HK-2 (cell line): ENCODE results near the gene CSNK1G1.
"Not testable (repeated sequence)": the region's sequence is repeated elsewhere in the genome, so short reads cannot be mapped to it uniquely, and the experiment has no call there.

Experiments
- DNase-seq: peaks from one replicate; pipeline ENCODE4 v3.0.0-alpha.2; 2018; ENCODE audit not compliant: unreplicated experiment

Gene CSNK1G1

DNA sequence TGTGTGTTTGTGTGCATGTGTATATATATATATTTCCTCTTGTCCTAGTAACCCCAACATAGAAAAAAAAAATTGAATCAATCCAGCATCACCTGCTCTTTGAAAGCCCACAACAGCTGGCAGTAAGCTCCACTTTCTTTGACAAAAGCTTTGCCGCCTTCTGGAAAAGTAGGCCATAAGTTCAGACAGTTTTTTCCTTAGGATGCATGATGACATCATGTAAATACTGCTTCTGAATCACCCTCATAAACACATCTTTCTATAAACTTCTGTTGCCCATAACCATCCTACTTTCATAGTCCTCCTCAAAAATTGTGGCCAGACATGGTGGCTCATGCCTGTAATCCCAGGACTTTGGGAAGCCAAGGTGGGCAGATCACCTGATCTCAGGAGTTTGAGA lies 67.4 kb downstream of the CSNK1G1 start:
- no peak for DNase-seq

DNA sequence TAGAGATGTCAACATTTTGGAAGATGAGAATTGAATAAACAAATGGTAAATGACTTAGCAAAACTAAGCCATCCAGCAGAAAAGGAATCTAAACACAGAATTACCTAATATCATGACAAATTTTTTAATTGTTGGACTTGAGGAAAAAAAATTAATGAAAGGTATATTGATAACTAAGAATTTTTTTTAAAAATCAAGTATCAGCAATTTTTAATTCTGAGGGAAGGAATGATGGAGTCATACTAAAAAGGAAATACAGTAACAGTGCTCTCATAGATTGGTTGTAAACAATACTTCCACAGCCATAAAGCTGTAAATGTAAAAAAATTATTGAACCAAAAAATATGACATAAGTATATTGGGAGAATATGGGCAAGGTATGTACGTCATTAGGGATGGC lies 68.0 kb downstream of the CSNK1G1 start:
- no peak for DNase-seq

DNA sequence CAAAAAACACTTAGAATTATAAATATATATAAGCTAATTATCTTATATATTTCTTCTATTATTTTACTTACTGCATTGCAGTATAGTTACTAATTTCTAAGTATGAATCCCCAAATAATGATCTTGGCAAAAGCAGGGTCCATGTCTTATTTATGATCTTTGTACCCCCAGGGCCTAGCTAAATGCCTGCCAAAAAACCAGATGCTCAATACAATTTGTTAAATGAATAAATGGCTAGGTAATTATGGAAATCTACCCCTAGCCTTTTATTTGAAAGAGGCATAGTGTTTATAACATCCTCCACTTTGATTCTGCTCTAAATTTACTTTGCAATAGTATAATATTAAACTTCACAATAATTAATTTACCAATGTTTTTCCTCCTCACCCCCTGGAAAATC lies 69.5 kb downstream of the CSNK1G1 start:
- DNase-seq = no peak

DNA sequence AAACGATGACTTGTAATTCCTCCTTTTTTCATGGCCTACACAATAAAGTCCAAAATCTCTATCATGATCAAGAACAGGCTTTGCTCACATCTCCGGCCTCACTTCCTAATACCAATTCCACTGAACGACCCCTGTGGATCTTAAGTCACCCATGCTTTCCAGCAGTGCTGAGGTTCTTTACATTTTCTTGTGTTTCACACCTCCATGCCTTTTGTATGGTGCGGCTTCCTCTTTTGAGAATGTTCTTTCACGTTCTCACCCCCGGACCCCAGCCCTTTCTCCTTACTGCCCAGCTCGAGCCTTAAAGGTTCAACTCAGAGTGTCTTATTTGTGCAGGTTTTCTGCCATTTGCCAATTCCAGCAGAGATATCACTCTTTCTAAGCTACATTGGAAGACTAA lies 70.1 kb downstream of the CSNK1G1 start:
- no peak for DNase-seq

DNA sequence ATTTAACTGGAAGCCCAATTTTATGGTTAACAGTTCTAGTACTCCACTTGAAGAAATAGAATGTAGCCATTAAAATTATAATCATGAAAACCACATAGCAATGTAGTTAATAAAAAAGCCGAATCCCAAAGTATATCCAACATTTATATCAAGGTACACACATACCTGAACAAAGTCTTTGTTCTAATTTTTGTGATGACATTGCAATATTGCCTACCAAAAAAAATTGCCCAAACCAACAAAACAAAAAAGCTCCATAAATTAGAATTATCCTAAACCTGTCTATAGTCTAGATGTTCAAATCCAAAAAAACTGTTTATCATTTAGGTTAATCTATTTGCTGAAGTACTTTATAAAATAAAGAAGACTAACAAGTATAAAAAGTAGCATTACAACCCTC lies 70.8 kb downstream of the CSNK1G1 start:
- no peak for DNase-seq

DNA sequence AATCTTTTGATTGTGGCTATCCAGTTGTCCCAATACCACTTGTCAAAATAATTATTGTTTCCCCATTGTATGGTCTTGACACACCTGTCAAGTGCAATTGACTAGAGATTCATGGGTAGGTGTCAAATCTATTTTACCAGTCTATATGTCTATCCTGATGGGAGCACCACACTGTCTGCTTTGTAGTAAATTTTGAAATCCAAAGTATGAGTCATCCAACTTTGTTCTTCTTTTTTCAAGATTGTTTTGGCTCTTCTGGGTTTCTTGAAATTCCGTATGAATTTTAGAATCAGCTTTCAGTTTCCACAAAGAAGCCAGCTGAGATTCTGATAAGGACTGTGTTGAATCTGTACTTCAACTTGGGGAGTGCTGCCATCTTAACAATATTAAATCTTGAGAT lies 71.9 kb downstream of the CSNK1G1 start:
- DNase-seq = no peak

DNA sequence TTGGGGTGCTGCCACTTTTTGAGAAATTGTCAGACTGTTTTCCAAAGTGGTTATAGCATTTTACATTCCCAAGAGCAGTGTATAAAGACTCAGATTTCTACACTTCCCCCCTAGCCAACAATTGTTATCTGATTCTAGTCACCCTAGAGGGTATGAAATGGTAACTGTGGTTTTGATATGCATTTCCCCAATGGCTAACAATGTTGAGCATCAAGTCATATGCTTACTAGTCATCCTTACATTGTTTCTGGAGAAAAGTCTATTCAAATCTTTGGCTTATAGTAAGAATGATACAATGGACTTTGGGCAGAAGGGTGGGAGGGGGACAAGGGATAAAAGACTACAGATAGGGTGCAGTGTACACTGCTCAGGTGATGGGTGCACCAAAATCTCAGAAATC lies 73.3 kb downstream of the CSNK1G1 start:
- DNase-seq = no peak

DNA sequence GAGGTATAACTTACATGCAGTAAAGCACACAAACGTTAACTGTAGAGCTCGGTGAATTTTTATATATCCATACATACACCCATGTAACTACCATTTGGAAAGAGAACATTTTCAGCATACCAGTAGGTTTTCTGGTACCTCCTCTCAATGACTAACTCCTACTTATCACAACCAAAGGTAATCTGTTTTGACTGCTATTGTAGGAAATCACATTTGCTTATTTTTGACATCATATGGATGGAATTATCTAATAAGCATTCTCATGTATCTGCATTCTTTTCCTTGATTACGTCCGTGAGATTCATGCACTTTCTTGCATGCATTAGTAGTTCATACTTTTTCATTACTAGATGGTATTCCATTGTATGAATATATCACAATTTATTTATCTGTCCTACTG lies 76.8 kb downstream of the CSNK1G1 start:
- no peak for DNase-seq

DNA sequence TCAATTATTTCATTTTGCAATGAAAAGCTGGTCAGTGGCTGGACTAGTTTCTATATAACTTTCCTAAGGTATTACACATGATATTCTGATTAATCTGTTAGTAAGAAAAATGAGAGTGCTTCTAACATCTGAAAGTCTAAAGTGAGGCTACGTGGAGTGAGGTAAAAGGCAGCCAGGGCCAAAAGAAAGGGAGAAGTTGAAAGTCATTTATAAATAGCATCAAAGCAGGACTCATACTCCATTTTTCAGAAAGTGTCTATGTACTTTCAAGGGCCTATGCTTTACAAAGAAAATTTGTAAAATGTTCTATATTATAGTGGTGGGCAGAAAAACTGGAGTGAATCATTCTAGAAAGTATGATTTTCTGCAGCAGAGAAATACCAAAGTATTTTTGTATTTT lies 80.0 kb downstream of the CSNK1G1 start:
- no peak for DNase-seq

DNA sequence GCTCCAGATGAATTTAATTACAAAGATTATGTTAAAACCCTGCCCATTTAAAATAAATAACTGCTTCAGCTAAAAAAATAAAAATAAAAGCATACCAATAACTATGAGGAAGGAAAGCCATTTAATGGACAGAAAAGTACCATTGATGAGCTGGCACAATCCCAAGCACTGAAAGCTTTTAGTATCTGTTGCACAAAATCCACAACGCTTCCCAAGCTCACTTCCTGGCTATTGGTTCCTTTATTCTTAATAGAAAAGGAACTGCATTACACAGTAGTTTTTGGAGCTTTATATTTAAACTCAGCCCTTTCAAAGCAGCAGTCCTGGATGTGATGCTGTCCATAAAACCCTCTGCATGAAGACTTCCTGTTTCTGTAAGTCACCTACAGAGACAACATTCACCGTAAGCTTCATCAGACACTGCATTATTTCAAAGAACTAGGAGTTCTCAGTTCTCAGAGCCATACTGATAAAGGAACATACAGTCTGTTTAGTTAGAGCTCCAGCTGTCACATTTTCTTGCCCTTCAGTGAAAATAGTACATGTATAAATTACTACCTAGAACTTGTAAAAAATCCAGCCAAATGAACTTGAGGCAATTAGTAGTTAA lies 81.5 kb downstream of the CSNK1G1 start:
- no peak for DNase-seq

DNA sequence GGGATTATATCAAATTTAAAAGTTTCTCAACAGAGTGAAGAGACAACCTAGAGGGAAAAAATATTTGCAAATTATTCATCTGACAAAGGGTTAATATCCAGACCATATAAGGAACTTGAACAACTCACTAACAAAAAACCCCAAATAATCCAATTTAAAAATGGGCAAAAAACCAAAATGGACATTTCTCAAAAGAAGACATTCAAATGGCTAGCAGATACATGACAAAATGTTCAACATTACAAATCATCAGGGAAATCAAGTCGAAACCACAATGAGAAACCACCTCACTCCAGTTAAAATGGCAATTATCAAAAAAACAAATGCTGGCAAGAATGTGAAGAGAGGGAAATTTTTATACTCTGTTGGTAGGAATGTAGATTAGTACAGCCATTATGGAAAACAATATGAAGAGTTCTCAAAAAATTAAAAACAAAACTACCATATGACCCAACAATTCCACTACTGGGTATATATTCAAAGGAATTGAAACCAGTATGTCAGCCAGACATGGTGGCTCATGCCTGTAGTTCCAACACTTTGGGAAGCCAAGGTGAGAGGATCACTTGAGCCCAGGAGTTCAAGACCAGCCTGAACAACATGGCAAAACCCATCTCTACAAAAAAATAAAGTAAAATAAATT lies 88.5 kb downstream of the CSNK1G1 start:
- DNase-seq = no peak

DNA sequence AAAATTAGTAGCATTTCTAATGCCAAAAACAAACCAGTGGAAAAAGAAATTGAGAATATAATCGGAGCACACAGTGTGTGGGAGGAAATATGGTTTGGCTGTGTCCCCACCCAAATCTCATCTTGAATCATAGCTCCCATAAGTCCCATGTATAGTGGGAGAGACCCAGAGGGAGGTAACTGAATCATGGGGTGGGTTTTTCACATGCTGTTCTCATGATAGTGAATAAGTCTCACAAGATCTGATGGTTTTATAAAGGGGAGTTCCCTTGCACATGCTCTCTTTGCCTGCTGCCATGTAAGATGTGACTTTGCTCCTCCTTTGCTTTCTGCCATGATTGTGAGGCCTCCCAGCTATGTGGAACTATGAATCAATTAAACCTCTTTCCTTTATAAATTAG lies 90.8 kb downstream of the CSNK1G1 start:
- not testable (repeated sequence) for DNase-seq

DNA sequence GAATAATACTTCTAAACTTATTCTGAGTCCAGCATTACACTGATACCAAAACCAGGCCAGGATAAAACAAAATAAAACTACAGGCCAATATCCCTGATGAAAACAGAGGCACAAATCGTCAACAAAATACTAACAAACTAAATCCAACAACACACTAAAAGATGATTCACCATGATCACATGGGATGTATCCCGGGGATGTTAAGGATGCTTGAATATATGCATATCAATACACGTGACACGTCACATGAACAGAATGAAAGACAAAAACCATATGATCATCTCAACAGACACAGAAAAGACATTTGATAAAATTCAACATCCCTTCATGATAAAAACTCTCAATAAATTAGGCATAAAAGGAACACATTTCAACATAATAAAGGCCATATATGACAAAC lies 91.5 kb downstream of the CSNK1G1 start:
- no peak for DNase-seq

DNA sequence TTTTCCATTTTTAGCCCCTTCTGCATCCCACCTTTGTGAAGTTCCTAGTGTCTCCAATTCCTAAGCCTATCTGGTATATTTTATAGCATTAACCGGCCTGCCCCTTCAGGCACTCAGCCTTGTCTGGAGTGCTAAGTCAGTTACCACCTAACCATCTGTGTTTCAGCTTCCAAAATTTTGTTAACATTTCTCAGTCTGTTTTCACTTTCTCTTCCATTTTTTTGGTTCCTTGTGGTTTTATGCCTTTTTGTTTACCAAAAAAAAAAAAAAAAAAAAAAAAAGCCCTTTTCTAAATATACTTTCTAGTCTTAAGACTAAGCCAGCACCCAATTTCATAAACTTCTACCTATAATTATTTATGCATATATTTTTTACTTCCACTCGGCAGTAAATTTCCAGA lies 92.4 kb downstream of the CSNK1G1 start:
- no peak for DNase-seq

DNA sequence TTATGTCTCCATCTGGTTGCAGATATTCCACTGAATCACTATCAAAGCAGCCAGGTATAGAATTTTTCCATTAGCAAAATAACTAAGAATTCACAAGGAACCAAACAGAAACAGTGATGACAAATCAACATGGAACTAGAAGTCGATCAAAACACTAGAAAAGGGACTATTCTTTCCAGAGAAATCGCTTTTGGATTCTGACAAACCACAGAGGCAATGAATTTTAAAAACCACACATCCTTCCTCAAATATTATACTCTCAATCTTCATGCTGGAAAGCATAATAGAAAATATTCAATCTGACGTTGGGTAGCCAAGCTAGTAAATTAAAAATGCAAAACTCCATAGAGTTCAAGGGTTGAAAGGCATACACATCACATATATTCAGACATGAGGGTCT lies 99.9 kb downstream of the CSNK1G1 start:
- no peak for DNase-seq

DNA sequence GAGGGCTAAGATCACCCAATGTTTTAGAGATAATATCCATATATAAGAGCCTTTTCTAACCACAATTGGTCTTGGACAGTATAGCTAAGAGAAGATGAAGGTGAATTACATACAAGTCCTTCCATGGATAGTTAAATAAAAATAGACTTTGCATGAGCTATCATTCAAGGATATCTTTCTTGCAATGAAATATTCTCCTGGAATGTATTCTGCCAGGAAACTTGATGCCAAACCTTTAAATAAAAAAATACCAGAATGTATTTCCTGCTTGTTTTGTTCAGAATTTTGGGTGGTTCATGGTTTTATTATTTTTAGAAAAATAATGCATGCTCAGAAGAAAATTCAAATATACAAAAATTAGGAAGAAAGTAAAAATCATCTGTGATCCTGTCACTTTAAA lies 104.3 kb downstream of the CSNK1G1 start:
- DNase-seq = no peak

DNA sequence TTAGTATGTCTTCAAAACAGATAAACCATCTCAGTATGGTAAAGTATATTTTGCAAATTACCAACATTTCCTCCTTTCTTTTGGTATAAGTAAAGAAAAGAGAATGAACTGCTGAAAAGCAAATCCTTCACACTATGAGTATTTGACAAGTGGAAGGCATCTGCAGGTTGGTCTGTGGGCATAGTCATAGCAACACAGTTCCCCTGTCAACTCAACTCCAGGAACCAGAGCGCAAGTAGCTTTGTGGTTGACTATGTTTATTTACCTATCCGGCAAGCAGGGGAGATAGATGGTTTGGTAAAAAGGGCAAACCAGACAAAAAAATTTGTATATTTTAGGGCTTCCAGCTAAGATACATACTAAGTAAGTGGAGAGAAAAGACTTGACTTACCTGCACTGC lies 104.9 kb downstream of the CSNK1G1 start:
- DNase-seq = no peak

DNA sequence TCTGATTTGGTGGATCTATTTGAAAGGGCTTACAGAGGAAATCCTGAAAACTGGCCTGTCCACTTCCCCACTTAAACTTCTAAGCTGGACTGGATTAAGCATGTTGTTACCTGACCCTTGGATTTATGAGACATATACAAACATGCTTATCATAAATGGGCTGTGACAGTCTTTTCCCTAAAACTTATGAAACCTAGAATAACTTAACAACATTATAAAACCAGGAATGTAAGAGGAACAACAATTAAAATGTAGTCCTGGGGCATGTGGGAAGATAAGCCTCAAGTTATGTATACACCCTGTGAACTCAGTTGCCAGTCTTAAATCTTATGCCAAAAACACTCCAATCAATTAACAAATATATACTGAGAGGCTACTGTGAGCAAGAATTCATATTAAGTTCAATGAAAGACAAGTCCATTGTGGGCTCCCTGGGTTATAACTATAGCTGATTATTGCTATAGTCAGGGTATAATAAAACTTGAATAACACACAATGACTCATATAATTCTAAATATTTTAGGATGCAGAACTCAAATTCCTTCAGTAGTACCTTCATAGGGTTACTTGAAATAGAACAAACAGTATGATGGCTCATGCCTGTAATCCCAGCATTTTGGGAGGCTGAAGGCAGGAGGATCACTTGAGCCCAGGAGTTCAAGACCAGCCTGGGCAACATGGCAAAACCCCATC lies 105.9 kb downstream of the CSNK1G1 start:
- DNase-seq = no peak

DNA sequence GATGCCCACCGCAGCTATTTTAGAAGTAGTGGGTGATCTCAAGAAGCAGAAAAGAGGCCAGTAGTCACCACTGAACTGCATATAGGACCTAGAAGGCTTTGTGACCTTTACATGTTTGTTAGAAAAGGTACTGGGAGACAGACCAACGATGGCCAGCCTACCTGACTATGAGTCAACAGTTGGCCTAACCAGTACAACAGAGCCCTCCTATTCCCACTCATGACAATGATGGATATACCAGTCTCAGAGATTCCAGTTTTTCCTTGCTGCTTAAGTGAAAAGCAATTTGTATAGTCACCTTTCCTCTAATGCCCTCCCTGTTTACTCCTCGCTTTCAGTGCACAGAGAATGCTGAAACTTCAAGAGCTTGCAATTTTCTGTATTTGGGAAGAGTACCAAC lies 106.6 kb downstream of the CSNK1G1 start:
- DNase-seq = no peak

DNA sequence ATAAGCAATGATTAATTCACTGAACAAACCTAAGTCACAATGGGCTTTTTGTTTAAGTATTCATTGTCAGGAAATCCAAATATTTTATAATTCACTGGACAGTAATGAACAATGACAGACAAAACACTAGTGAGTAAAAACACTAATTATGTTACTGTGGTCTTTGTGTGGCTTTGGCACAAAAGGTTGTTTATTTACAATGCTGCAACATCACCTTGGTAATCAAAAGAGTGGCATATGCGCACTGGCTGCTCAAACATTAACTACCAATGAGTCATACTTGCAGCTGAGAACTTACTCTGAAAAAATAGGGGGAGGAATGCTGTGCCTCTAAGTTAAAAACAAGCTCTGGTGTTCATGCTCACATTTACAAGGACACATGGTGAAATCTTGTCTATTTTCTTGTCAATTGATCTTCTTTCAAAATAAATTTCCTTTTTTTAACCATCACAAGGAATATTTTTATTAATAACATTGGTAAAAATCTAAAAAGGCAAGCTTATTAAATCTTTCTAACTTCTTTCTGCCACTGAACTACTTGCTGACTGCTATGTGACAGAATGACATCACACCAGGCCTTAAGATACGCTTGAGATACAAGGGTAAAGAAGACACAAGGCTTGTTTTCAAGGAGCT lies 107.9 kb downstream of the CSNK1G1 start:
- DNase-seq = no peak

DNA sequence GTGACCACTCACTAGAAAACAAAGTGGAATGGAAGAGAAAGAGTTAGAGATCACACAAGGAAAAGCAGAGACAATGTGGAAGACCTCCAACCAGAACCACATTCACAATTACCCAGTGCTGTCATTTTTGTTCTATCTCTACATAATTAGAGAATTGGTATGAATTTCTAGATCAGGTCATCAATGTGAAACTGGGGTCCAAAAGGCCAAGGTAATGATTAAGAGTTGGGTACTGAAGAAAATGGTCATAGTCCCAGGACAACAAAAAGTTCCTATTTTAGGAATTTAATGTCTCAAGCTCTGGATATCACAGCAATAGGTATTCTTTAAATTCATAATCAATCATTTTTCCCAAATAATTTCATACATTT lies 108.5 kb downstream of the CSNK1G1 start:
- no peak for DNase-seq

DNA sequence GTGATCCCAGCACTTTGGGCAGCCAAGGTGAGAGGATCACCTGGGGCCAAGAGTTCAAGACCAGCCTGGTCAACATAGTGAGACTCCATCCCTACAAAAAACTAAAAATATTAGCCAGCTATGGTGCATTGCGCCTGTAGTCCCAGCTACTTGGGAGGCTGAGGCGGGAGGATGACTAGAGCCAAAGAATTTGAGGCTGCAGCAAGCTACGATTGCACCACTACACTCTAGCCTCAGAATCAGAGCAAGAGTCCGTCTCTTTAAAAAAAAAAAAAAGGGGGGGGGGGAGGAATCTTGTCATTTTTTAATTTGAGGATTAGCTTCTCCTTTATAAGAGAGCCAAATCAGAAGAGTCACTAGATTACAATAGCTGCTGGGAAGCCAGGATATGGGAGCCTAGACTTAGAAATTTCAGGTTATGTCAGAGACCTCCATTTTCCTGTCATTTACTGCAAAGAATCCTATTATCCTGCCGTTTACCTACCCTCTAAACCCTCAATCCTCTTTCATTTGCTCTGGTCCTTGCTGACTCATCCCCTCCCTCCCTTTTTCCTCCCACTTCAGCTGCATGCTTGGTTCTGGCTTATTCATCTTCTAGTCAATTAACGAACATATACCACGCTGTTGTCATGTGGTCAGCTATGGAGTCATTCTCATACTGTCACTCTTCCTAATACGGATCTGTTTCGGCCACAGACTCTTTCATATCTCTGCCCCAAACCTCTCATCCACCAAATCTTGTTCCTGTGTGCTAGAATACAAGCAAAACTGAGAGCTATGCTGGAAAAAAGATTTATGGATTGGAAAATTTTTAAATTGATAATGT lies 109.4 kb downstream of the CSNK1G1 start:
- DNase-seq = peak; percentile 55
